ENCODE results near the gene FAP. TPM values are rescaled to one million over a fixed set of nuclear protein-coding genes. Genes with fewer than 3 reads are reported as not detected.

The FAP gene, protein sequence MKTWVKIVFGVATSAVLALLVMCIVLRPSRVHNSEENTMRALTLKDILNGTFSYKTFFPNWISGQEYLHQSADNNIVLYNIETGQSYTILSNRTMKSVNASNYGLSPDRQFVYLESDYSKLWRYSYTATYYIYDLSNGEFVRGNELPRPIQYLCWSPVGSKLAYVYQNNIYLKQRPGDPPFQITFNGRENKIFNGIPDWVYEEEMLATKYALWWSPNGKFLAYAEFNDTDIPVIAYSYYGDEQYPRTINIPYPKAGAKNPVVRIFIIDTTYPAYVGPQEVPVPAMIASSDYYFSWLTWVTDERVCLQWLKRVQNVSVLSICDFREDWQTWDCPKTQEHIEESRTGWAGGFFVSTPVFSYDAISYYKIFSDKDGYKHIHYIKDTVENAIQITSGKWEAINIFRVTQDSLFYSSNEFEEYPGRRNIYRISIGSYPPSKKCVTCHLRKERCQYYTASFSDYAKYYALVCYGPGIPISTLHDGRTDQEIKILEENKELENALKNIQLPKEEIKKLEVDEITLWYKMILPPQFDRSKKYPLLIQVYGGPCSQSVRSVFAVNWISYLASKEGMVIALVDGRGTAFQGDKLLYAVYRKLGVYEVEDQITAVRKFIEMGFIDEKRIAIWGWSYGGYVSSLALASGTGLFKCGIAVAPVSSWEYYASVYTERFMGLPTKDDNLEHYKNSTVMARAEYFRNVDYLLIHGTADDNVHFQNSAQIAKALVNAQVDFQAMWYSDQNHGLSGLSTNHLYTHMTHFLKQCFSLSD
- total RNA-seq (ENCODE audit: low replicate concordance), result 0.71 and 27.3 TPM in 2 replicates
- long read RNA-seq, partial matches to known transcripts, result 1 of 3 reads
- long read RNA-seq, other reads (novel, unspliced or antisense), result 2 of 3 reads

DNA sequence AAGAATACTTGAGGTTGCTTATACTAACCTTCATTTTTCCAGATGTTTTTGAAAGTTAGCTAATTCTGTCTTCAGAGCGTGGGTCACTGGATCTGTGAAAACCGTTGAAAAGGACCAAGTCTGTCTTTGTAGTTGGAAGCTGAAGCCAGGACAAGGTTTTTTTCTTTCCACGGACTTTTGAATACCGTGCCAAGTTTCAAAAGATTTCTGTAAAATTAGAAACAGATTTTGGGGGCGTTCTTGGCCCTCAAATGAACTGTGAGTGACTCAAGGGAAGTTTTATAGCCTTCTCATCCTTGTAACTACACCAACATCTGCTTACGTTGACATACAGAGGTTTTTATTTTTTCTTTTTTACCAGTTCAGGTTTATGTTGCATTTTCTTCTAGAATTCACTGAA, at the start of gene FAP:
FAP (minus strand) TSS at position 152 of the 400 bp plus-strand sequence; CDS start at position 34, 118 bp downstream.
- DNase-seq (ENCODE audit: extremely low spot score, unreplicated experiment), result no peak
- peaks cover 13% of the 10 kb centered on the region for H3K36me3 Mint-ChIP-seq
- H3K4me1 Mint-ChIP-seq (ENCODE audit: unreplicated experiment), result peaks cover 23% of the 10 kb centered on the region
- peak within 1 kb of the TSS; percentile 65 for H3K27ac Mint-ChIP-seq
- H3K27me3 Mint-ChIP-seq, result no peaks in the 10 kb centered on the region
- TF ChIP-seq, protein P1, sequence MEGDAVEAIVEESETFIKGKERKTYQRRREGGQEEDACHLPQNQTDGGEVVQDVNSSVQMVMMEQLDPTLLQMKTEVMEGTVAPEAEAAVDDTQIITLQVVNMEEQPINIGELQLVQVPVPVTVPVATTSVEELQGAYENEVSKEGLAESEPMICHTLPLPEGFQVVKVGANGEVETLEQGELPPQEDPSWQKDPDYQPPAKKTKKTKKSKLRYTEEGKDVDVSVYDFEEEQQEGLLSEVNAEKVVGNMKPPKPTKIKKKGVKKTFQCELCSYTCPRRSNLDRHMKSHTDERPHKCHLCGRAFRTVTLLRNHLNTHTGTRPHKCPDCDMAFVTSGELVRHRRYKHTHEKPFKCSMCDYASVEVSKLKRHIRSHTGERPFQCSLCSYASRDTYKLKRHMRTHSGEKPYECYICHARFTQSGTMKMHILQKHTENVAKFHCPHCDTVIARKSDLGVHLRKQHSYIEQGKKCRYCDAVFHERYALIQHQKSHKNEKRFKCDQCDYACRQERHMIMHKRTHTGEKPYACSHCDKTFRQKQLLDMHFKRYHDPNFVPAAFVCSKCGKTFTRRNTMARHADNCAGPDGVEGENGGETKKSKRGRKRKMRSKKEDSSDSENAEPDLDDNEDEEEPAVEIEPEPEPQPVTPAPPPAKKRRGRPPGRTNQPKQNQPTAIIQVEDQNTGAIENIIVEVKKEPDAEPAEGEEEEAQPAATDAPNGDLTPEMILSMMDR (conservative IDR thresholded peaks at IDR 0.05), result no peak
- peaks cover 13% of the 10 kb centered on the region for H3K9me3 Mint-ChIP-seq
- peak within 1 kb of the TSS; percentile 89 for H3K4me3 Mint-ChIP-seq

DNA sequence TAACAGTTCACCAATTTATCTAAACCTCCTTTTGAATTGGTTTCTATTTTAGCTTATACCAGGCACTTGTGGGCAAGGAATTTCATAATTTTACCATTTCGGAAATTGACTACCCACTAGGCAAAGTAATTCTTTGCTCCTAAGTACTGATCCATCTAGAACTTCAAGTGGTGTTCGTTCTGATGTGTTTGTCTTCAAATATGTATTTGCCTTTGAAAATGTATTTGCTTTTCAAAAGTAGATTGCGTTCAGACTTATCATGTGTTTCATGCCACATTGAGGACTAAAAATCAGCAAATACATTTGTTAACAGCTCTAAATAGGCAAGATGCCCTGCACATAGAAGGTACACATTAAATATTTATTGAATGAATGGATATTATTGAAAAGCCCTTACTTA, 48.5 kb upstream of the FAP start:
- no peaks in the 10 kb centered on the region for H3K4me1 Mint-ChIP-seq (ENCODE audit: unreplicated experiment)
- TF ChIP-seq, protein P1 (conservative IDR thresholded peaks at IDR 0.05), result no peak
- no peaks in the 10 kb centered on the region for H3K36me3 Mint-ChIP-seq
- H3K4me3 Mint-ChIP-seq, result no peak overlapping the region
- H3K27ac Mint-ChIP-seq, result no peak overlapping the region
- H3K27me3 Mint-ChIP-seq, result no peaks in the 10 kb centered on the region
- no peak for DNase-seq (ENCODE audit: extremely low spot score, unreplicated experiment)
- H3K9me3 Mint-ChIP-seq, result no peaks in the 10 kb centered on the region

DNA sequence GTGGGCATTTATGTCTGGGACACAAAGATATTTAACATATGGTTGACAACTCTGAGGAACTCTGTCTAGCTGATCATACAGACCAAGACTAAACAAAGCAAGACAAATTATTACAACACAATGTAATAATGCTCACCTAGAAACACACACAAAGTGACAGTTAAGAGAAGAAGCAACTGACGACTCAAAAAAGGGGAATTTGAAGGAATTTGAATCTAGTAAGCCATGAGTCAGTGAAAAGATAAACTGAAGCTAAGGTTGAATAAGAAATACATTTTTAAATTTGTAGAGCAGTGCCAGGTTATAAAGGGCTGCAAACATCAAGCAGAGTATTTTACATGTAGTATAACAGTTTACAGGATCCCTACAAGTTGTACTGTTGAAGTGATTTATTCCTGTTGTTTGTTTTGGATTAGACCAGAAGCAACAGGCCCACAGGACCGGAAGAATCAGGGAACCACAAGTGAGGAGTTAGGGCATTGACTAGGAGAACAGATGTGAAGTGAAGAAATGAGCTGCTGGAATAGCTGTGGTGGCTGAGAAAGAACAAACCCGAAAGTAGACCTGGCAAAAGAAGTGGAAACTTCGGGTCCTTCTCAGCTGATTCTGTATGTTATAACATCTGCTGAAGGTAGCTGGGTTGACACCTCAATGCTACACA, 39.6 kb upstream of the FAP start:
- no peaks in the 10 kb centered on the region for H3K36me3 Mint-ChIP-seq
- H3K27me3 Mint-ChIP-seq, result no peaks in the 10 kb centered on the region
- H3K4me3 Mint-ChIP-seq, result no peak overlapping the region
- no peaks in the 10 kb centered on the region for H3K4me1 Mint-ChIP-seq (ENCODE audit: unreplicated experiment)
- no peak for DNase-seq (ENCODE audit: extremely low spot score, unreplicated experiment)
- no peak overlapping the region for H3K27ac Mint-ChIP-seq
- no peaks in the 10 kb centered on the region for H3K9me3 Mint-ChIP-seq
- TF ChIP-seq, protein P1 (conservative IDR thresholded peaks at IDR 0.05), result no peak

DNA sequence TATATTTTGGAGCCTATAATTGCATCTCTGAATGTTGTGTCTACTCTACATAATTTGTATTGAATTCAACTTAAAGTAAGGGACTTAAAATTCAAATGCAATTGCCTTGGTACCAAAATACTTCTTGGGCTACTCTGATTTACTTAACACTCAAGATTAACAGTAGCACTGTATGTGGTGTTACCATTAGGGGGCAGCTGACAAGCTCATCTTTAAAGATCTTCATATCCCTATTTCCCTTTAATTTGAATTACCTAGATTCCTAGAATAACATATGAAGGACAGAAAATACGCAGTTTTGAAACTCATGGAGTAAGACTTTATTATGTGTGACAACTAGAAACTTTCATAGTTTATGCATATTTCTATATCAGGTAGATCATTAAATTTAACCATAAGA, 37.4 kb upstream of the FAP start:
- Mint-ChIP-seq H3K4me3 (no peak overlapping the region), H3K36me3 (peaks cover 5% of the 10 kb centered on the region), H3K9me3 (no peaks in the 10 kb centered on the region), H3K27ac (no peak overlapping the region), H3K4me1 (ENCODE audit: unreplicated experiment) (no peaks in the 10 kb centered on the region), H3K27me3 (no peaks in the 10 kb centered on the region)
- TF ChIP-seq, protein P1 (conservative IDR thresholded peaks at IDR 0.05), result no peak
- no peak for DNase-seq (ENCODE audit: extremely low spot score, unreplicated experiment)

DNA sequence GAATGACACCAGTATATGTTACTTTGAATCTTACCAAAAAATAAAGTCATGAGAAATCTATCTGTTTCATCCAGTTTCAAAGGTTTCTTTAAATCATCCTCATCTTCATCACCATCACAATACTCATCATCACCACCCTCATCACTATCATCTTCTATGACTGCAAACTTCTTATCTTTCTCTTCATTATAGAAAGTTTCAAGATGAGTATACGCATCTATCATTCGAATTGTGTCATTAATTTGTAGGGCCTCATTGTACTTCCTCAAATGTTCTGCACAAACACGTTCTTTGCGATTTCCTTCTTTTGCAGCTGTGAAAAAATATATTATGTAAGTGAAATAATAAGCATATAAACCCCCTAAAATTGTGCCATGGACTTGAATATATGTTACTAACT, 34.1 kb upstream of the FAP start:
- no peaks in the 10 kb centered on the region for H3K27me3 Mint-ChIP-seq
- TF ChIP-seq, protein P1 (conservative IDR thresholded peaks at IDR 0.05), result no peak
- DNase-seq (ENCODE audit: extremely low spot score, unreplicated experiment), result no peak
- no peak overlapping the region for H3K4me3 Mint-ChIP-seq
- H3K4me1 Mint-ChIP-seq (ENCODE audit: unreplicated experiment), result no peaks in the 10 kb centered on the region
- H3K36me3 Mint-ChIP-seq, result peaks cover 7% of the 10 kb centered on the region
- H3K27ac Mint-ChIP-seq, result no peak overlapping the region
- H3K9me3 Mint-ChIP-seq, result no peaks in the 10 kb centered on the region

Measured in type B pancreatic cell (in vitro differentiated cells).